Natural killer cell (primary cell): ENCODE measurements around the gene LRRC4. TPM values are rescaled to one million over a fixed set of nuclear protein-coding genes. Genes with fewer than 3 reads are reported as not detected.
A peak's percentile ranks its signal among the peaks of the same experiment; 100 is the strongest.

Source experiments
- ATAC-seq, 3 donors: fragments of 150-1000 bp in 2 of 3; fragments of 200-7000 bp in 1 of 3; cut with Tn5 transposase; 1 replicate in 1 of 3; 2 replicates in 2 of 3; pipeline ENCODE4 v1.10.0; 2021; ENCODE audit warnings: mild to moderate bottlenecking in 2 of 3, moderate library complexity in 2 of 3
- DNase-seq, 2 donors: peaks; one replicate each; pipeline versions ENCODE4 v3.0.0 to v3.0.0-alpha.2; 2013 to 2021; ENCODE audit warnings: mixed read lengths in 1 of 2
- H3K27ac ChIP-seq: one replicate; pipeline ENCODE4 v1.5.1; 2013; ENCODE audit warnings: mild to moderate bottlenecking, low read length
- H3K27me3 ChIP-seq: one replicate; pipeline ENCODE4 v1.6.1; 2013; ENCODE audit warnings: low read length; ENCODE audit not compliant: control insufficient read depth, insufficient read depth
- H3K36me3 ChIP-seq: one replicate; pipeline ENCODE4 v1.6.1; 2013; ENCODE audit warnings: low read length; ENCODE audit not compliant: control insufficient read depth, insufficient read depth
- H3K4me1 ChIP-seq: one replicate; pipeline ENCODE4 v1.6.1; 2013; ENCODE audit warnings: low read length; ENCODE audit not compliant: control insufficient read depth, insufficient read depth
- H3K4me3 ChIP-seq: one replicate; pipeline ENCODE4 v1.5.1; 2013; ENCODE audit warnings: low read length
- H3K9me3 ChIP-seq: one replicate; pipeline ENCODE4 v1.6.1; 2013; ENCODE audit warnings: low read length; ENCODE audit not compliant: control insufficient read depth, insufficient read depth
- H3K27ac Mint-ChIP-seq, 2 donors: one replicate each; pipeline ENCODE4 v1.8.0; 2022; ENCODE audit warnings: mild to moderate bottlenecking in 2 of 2, mixed read lengths in 2 of 2, moderate library complexity in 1 of 2
- H3K27me3 Mint-ChIP-seq, 2 donors: one replicate each; pipeline ENCODE4 v1.8.0; 2022; ENCODE audit warnings: low read depth in 2 of 2, mixed read lengths in 2 of 2
- H3K36me3 Mint-ChIP-seq: one replicate; pipeline ENCODE4 v1.8.0; 2022; ENCODE audit warnings: mixed read lengths
- H3K4me1 Mint-ChIP-seq, 2 donors: one replicate each; pipeline ENCODE4 v1.8.0; 2022; ENCODE audit warnings: mixed read lengths in 2 of 2
- H3K4me3 Mint-ChIP-seq: one replicate; pipeline ENCODE4 v1.8.0; 2022; ENCODE audit warnings: mild to moderate bottlenecking, moderate library complexity, mixed read lengths
- H3K9me3 Mint-ChIP-seq, 2 donors: one replicate each; pipeline ENCODE4 v1.8.0; 2022; ENCODE audit warnings: mixed read lengths in 2 of 2
- WGBS: methylation state at CpG from one replicate; pipeline ENCODE4 v1.1.7; 2013; ENCODE audit warnings: missing lambda C conversion rate; ENCODE audit not compliant: insufficient coverage; 5-methylcytosine and 5-hydroxymethylcytosine counted together
- intact Hi-C: fragments of 100-400 bp; cut with micrococcal nuclease; formaldehyde crosslinking; loops from one replicate; pipeline ENCODE4 v1.14.2; 2022
- total RNA-seq, 4 donors: library from RNA; stranded (reverse); fragments of 120-200 nt in 1 of 4; gene quantifications; one replicate each; pipeline versions ENCODE4 v1.2.3 to v1.2.4, GENCODE V29; 2013 to 2022
- TF ChIP-seq, protein P1 (sequence below): fragments of 200-600 bp; IDR thresholded peaks from one replicate; pipeline ENCODE4 v1.8.0; 2022; ENCODE audit warnings: antibody characterized with exemption

LRRC4 gene
- total RNA-seq, 3 donors from 2014 or later (not counting 1 experiment from before 2014, with no cell fraction given): 0.79 to 2.4 (median 1.8) TPM

DNA sequence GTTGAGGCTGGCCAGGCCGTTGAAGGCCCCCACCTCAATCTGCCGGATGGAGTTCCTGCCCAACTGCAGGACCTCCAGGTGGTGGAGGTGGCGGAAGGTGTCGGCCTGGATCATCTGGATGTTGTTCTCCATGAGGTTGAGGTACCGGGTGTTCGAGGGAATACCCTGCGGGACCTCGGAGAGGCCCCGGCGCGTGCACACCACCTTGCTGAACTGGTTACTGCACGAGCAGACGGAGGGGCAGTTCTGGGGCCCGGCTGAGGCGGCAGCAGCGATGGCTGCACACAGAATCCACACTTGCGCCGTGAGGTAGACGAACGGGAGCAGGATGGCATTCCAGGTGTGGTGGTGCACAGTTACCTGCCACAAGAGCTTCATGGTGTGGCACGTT lies 979 bp downstream of the LRRC4 start:
- Mint-ChIP-seq H3K4me1 (peaks cover 15 to 24% of the 10 kb centered on the region in 2 donors), H3K9me3 (no peaks in the 10 kb centered on the region), H3K36me3 (no peaks in the 10 kb centered on the region), H3K27me3 (peaks cover 0 to 6% of the 10 kb centered on the region in 2 donors), H3K27ac (no peak overlapping the region), H3K4me3 (peak overlapping the region; percentile 81)
- WGBS: 98% methylated on average over 21 of the region's 21 CpGs
- ATAC-seq: no peak
- Histone ChIP-seq H3K4me1 (peaks cover 16% of the 10 kb centered on the region), H3K36me3 (peaks cover 2% of the 10 kb centered on the region), H3K9me3 (no peaks in the 10 kb centered on the region), H3K27ac (no peak overlapping the region), H3K27me3 (peaks cover 7% of the 10 kb centered on the region), H3K4me3 (no peak overlapping the region)
- intact Hi-C loops: no loop called here
- DNase-seq: no peak
- TF ChIP-seq, protein P1, sequence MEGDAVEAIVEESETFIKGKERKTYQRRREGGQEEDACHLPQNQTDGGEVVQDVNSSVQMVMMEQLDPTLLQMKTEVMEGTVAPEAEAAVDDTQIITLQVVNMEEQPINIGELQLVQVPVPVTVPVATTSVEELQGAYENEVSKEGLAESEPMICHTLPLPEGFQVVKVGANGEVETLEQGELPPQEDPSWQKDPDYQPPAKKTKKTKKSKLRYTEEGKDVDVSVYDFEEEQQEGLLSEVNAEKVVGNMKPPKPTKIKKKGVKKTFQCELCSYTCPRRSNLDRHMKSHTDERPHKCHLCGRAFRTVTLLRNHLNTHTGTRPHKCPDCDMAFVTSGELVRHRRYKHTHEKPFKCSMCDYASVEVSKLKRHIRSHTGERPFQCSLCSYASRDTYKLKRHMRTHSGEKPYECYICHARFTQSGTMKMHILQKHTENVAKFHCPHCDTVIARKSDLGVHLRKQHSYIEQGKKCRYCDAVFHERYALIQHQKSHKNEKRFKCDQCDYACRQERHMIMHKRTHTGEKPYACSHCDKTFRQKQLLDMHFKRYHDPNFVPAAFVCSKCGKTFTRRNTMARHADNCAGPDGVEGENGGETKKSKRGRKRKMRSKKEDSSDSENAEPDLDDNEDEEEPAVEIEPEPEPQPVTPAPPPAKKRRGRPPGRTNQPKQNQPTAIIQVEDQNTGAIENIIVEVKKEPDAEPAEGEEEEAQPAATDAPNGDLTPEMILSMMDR: no peak

- no peak overlapping the region for H3K27ac ChIP-seq
- intact Hi-C loops: no loop called here
- Mint-ChIP-seq H3K27ac (no peak overlapping the region), H3K27me3 (peaks cover 0 to 6% of the 10 kb centered on the region in 2 donors), H3K4me1 (peaks cover 15 to 24% of the 10 kb centered on the region in 2 donors), H3K36me3 (no peaks in the 10 kb centered on the region), H3K9me3 (no peaks in the 10 kb centered on the region), H3K4me3 (peak overlapping the region; percentile 81)
- peaks cover 2% of the 10 kb centered on the region for H3K36me3 ChIP-seq
- 93% methylated on average over 17 of the region's 17 CpGs for WGBS
- H3K9me3 ChIP-seq: no peaks in the 10 kb centered on the region
- TF ChIP-seq, protein P1: no peak
- DNase-seq (no peak), ATAC-seq (no peak)
- no peak overlapping the region for H3K4me3 ChIP-seq
- peaks cover 16% of the 10 kb centered on the region for H3K4me1 ChIP-seq
- peaks cover 7% of the 10 kb centered on the region for H3K27me3 ChIP-seq
These were observed 1.7 kb downstream of the LRRC4 start for GRCh38 chr7:128029405-128029995.

- Mint-ChIP-seq H3K4me1 (peaks cover 8 to 33% of the 10 kb centered on the region in 2 donors), H3K4me3 (no peak overlapping the region), H3K9me3 (no peaks in the 10 kb centered on the region), H3K36me3 (no peaks in the 10 kb centered on the region), H3K27ac (no peak overlapping the region), H3K27me3 (peaks cover 0 to 3% of the 10 kb centered on the region in 2 donors)
- 93% methylated on average over 4 of the region's 4 CpGs for WGBS
- DNase-seq (no peak), ATAC-seq (no peak)
- Histone ChIP-seq H3K9me3 (no peaks in the 10 kb centered on the region), H3K4me3 (no peak overlapping the region), H3K4me1 (peaks cover 8% of the 10 kb centered on the region), H3K27ac (no peak overlapping the region), H3K36me3 (peaks cover 2% of the 10 kb centered on the region), H3K27me3 (peaks cover 5% of the 10 kb centered on the region)
- TF ChIP-seq, protein P1: no peak
- intact Hi-C loops: no loop called here
These were observed 3.7 kb downstream of the LRRC4 start for GRCh38 chr7:128027485-128027980.

GRCh38 chr7:128026551-128026950 lies 4.7 kb downstream of the LRRC4 start:
- Histone ChIP-seq H3K27me3 (peaks cover 5% of the 10 kb centered on the region), H3K4me3 (no peak overlapping the region), H3K27ac (no peak overlapping the region), H3K36me3 (peaks cover 2% of the 10 kb centered on the region), H3K4me1 (peaks cover 7% of the 10 kb centered on the region), H3K9me3 (no peaks in the 10 kb centered on the region)
- H3K36me3 Mint-ChIP-seq: no peaks in the 10 kb centered on the region
- WGBS: 77% methylated on average over 1 of the region's 2 CpGs
- H3K27ac Mint-ChIP-seq: no peak overlapping the region
- DNase-seq: no peak
- H3K4me3 Mint-ChIP-seq: no peak overlapping the region
- intact Hi-C loops: no loop called here
- TF ChIP-seq, protein P1: no peak
- H3K9me3 Mint-ChIP-seq: no peaks in the 10 kb centered on the region
- peaks cover 8 to 28% of the 10 kb centered on the region in 2 donors for H3K4me1 Mint-ChIP-seq
- H3K27me3 Mint-ChIP-seq: no peaks in the 10 kb centered on the region
- ATAC-seq: no peak
